SU-DHL-6 (cell line): ENCODE results near the gene EFCAB6.

Source experiments
- EZH2phosphoT487 ChIP-seq: fragments of 200-600 bp; sonication (generic), shearing (Covaris generic); conservative IDR thresholded peaks from 2 replicates; pipeline ENCODE4 v1.6.1; 2018; ENCODE audit warnings: mild to moderate bottlenecking, antibody characterized with exemption, low read length, moderate library complexity, mixed read lengths
- TF ChIP-seq, protein P1 (sequence below): fragments of 200-600 bp; sonication (generic); IDR thresholded peaks from one replicate; pipeline ENCODE4 v1.5.1; 2017; ENCODE audit warnings: antibody characterized with exemption, mild to moderate bottlenecking, low read length, moderate library complexity; ENCODE audit not compliant: insufficient read depth, poor library complexity, severe bottlenecking

DNA sequence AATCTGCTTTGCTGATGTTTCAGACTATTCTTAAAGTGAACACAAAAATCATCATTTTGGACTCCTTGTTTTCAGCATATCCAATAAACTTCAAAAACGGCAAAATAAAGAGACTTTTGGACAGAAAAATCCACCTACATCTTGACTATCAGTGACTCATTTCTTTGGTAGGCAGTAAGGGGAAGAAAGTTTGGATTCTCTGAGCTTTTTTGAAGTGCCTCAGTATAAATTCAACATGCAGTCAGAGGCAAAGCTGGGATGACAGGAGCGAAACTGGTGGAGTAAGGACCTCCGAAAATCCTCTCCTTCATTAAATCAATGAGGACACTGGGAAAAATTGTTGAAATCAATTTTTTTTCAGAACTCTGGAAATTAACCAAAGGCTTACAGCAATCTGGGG is 29.7 kb downstream of the EFCAB6 start:
- TF ChIP-seq, protein P1, sequence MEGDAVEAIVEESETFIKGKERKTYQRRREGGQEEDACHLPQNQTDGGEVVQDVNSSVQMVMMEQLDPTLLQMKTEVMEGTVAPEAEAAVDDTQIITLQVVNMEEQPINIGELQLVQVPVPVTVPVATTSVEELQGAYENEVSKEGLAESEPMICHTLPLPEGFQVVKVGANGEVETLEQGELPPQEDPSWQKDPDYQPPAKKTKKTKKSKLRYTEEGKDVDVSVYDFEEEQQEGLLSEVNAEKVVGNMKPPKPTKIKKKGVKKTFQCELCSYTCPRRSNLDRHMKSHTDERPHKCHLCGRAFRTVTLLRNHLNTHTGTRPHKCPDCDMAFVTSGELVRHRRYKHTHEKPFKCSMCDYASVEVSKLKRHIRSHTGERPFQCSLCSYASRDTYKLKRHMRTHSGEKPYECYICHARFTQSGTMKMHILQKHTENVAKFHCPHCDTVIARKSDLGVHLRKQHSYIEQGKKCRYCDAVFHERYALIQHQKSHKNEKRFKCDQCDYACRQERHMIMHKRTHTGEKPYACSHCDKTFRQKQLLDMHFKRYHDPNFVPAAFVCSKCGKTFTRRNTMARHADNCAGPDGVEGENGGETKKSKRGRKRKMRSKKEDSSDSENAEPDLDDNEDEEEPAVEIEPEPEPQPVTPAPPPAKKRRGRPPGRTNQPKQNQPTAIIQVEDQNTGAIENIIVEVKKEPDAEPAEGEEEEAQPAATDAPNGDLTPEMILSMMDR: no peak
- TF ChIP-seq EZH2phosphoT487: no peak
